Endothelial cell of umbilical vein (primary cell): ENCODE results near the gene SRRM2. TPM values are rescaled to one million over a fixed set of nuclear protein-coding genes. Genes with fewer than 3 reads are reported as not detected.

ENCODE experiments used
- BruUV-seq: library from RNA; stranded (reverse); fragments of 400-500 nt; replicated peaks from 2 replicates; lab custom pipeline; 2021; lab: Mats Ljungman, UMichigan
- CTCF ChIA-PET: fragments of 300-600, 350-600 bp; sonication (Branson Sonifier 250); formaldehyde crosslinking; loops from one replicate; lab custom pipeline; 2021; ENCODE audit warnings: antibody characterized with exemption, inconsistent platforms; lab: Charles Lee
- POLR2A ChIA-PET: fragments of 300-600, 350-600 bp; sonication (Branson Sonifier 250); formaldehyde crosslinking; loops from one replicate; lab custom pipeline; 2021; ENCODE audit warnings: antibody characterized with exemption, inconsistent platforms; lab: Charles Lee
- DNase-seq: peaks from one replicate; pipeline ENCODE4 v3.0.0-alpha.2; 2011; ENCODE audit warnings: low read depth, low spot score
- FAIRE-seq: peaks from 2 replicates; lab custom pipeline; 2011; peaks lifted over from hg19 to GRCh38; lab: Jason Lieb, UNC
- H2AFZ ChIP-seq: 2 replicates; pipeline ENCODE4 v1.6.0; 2012; ENCODE audit warnings: low read depth, low read length, control low read depth, inconsistent platforms
- H3K27ac ChIP-seq: 2 replicates; pipeline ENCODE4 v1.5.1; 2011; ENCODE audit warnings: low read depth, mild to moderate bottlenecking, control low read depth, low read length, moderate library complexity; ENCODE audit not compliant: insufficient read depth
- H3K27me3 ChIP-seq, 2 experiments: 2 replicates each; pipeline versions ENCODE4 v1.6.0 to v1.6.1; 2011; ENCODE audit warnings: low read length in 2 of 2, mixed read lengths in 1 of 2; ENCODE audit not compliant: control insufficient read depth in 2 of 2, insufficient read depth in 2 of 2
- H3K36me3 ChIP-seq, 2 experiments: 2 replicates in 1 of 2; 3 replicates in 1 of 2; pipeline ENCODE4 v1.5.1; 2011; ENCODE audit warnings: low read length in 2 of 2, mild to moderate bottlenecking in 1 of 2, moderate library complexity in 1 of 2; ENCODE audit not compliant: control insufficient read depth in 2 of 2, insufficient read depth in 2 of 2; ENCODE audit errors: extremely low read depth in 1 of 2
- H3K4me1 ChIP-seq: 3 replicates; pipeline ENCODE4 v1.5.1; 2011; ENCODE audit warnings: mild to moderate bottlenecking, low read length; ENCODE audit not compliant: control insufficient read depth, insufficient read depth; ENCODE audit errors: extremely low read depth
- H3K4me2 ChIP-seq: 2 replicates; pipeline ENCODE4 v1.6.1; 2011; ENCODE audit warnings: low read length, control low read depth, mixed read lengths; ENCODE audit not compliant: insufficient read depth
- H3K4me3 ChIP-seq, 3 experiments: fragments of 200-600 bp in 1 of 3; sonication (generic), shearing (Covaris generic) in 1 of 3; replicated peaks in 1 of 3; 2 replicates each; pipeline ENCODE4 v1.5.1; 2011 to 2016; ENCODE audit warnings: control low read depth in 3 of 3, low read length in 3 of 3, mild to moderate bottlenecking in 2 of 3, inconsistent platforms in 1 of 3, low read depth in 1 of 3, moderate library complexity in 1 of 3; ENCODE audit not compliant: insufficient read depth in 1 of 3
- H3K79me2 ChIP-seq: 2 replicates; pipeline ENCODE4 v1.6.0; 2012; ENCODE audit warnings: low read length, inconsistent platforms; ENCODE audit not compliant: control insufficient read depth, insufficient read depth
- H3K9ac ChIP-seq: replicated peaks from 2 replicates; pipeline ENCODE3; 2011; ENCODE audit warnings: low read length, control low read depth; ENCODE audit not compliant: insufficient read depth; ENCODE audit errors: extremely low read depth
- H3K9me1 ChIP-seq: replicated peaks from 3 replicates; pipeline ENCODE4 v1.6.0; 2011; ENCODE audit warnings: mild to moderate bottlenecking, low read length; ENCODE audit not compliant: control insufficient read depth, insufficient read depth; ENCODE audit errors: extremely low read depth
- H3K9me3 ChIP-seq: replicated peaks from 2 replicates; pipeline ENCODE4 v1.5.1; 2012; ENCODE audit warnings: low read length, inconsistent platforms; ENCODE audit not compliant: control insufficient read depth, insufficient read depth
- H4K20me1 ChIP-seq: replicated peaks from 2 replicates; pipeline ENCODE3; 2011; ENCODE audit warnings: mild to moderate bottlenecking, low read length; ENCODE audit not compliant: control insufficient read depth, insufficient read depth; ENCODE audit errors: extremely low read depth
- EZH2 ChIP-seq: IDR thresholded peaks from 2 replicates; pipeline ENCODE4 v1.6.1; 2012; ENCODE audit warnings: borderline replicate concordance, low read depth, mild to moderate bottlenecking, moderate library complexity, low read length, inconsistent platforms; ENCODE audit not compliant: severe bottlenecking
- FOS ChIP-seq: IDR thresholded peaks from 2 replicates; pipeline ENCODE4 v1.6.1; 2011; ENCODE audit warnings: mild to moderate bottlenecking, low read length, moderate library complexity, borderline replicate concordance; ENCODE audit not compliant: insufficient read depth
- GATA2 ChIP-seq: IDR thresholded peaks from 2 replicates; pipeline ENCODE4 v1.7.0; 2011; ENCODE audit warnings: low read depth, mild to moderate bottlenecking, moderate library complexity, mixed read lengths, low read length; ENCODE audit not compliant: insufficient read length, insufficient read depth
- JUN ChIP-seq: IDR thresholded peaks from 2 replicates; pipeline ENCODE4 v1.6.1; 2011; ENCODE audit warnings: borderline replicate concordance, low read depth; ENCODE audit not compliant: insufficient read length, insufficient read depth
- MYC ChIP-seq: IDR thresholded peaks from one replicate; pipeline ENCODE4 v1.6.1; 2011; ENCODE audit warnings: mild to moderate bottlenecking, low read depth, low read length
- POLR2A ChIP-seq: IDR thresholded peaks from 2 replicates; pipeline ENCODE4 v1.6.1; 2012; ENCODE audit warnings: low read depth, mild to moderate bottlenecking, control low read depth, low read length
- POLR2AphosphoS5 ChIP-seq: IDR thresholded peaks from 2 replicates; pipeline ENCODE4 v1.6.1; 2012; ENCODE audit warnings: low read depth, mild to moderate bottlenecking, control low read depth, low read length, moderate library complexity; ENCODE audit not compliant: insufficient read depth
- dilution Hi-C: fragments of 300-500 bp; cut with MboI; formaldehyde crosslinking; loops from one replicate; pipeline ENCODE4 v1.15.0; 2019; ENCODE audit warnings: low sequenced_read_pairs; ENCODE audit not compliant: extremely low pct_ligation_motif_present
- intact Hi-C: fragments of 100-400 bp; cut with micrococcal nuclease; formaldehyde crosslinking; loops from one replicate; pipeline ENCODE4 v1.10.0; 2022
- polyA plus RNA-seq, 4 experiments: library from polyadenylated mRNA; depleted of rRNA in 3 of 4; stranded (reverse) in 3 of 4; unstranded in 1 of 4; fragments of >200 nt; gene quantifications; 2 replicates each; pipeline versions ENCODE4 v1.2.1 to v1.2.3, GENCODE V29; 2011 to 2012; ENCODE audit warnings: missing spikeins in 1 of 4
- total RNA-seq: library from RNA; stranded (reverse); gene quantifications from 2 replicates; pipeline ENCODE4 v1.2.3, GENCODE V29; 2021
- TF ChIP-seq, protein P1 (sequence below): IDR thresholded peaks from 2 replicates; pipeline ENCODE4 v1.6.1; 2011; ENCODE audit not compliant: insufficient read depth, insufficient read length
- TF ChIP-seq, protein P2 (sequence below), 2 donors: IDR thresholded peaks; 1 replicate in 1 of 2; 2 replicates in 1 of 2; pipeline ENCODE4 v1.5.1; 2011; ENCODE audit warnings: low read length in 2 of 2, mild to moderate bottlenecking in 2 of 2, moderate library complexity in 2 of 2, control low read depth in 1 of 2, inconsistent platforms in 1 of 2, low read depth in 1 of 2; ENCODE audit not compliant: insufficient read depth in 1 of 2; ENCODE audit errors: extremely low read depth in 1 of 2

SRRM2 gene
- total and polyA plus RNA-seq, 2 donors (not counting 3 experiments of a cell fraction or from before 2014, with no cell fraction given), result 270 to 483 TPM

DNA sequence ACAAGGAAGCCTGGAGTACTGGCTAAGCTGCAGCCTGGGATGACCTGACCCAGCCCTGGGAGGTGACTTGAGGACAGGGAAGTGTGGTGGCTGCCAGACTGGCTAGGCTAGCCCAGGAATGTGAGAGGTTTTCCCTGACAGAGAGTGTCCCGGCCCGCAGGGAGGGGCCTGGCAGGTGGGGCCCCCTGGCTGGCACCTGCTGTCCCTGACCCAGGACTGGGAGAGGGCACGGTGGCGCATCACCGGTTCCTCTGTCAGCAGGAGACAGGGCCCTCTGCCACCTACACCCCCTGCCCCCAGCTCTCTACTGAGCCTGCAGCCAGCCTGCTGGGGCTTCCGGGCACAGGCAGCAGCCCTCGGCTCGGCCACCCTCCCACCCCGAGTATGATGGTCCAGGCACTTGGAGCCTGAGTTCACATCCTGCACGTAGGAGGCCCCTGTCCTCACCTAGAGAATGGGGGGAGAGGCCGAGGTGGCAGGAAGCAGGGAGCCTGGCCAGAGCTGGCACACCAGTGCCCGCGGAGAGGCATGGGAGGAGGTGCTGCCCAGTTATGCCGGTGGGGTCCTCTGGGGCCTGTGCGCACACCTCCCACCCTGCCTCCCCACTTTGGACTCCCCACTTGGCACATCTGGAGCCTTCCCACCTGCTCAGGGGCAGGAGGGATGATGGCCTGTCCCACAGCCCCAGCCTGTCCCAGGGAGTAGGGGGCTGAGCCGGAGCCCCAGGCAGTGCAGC lies 32.9 kb upstream of the SRRM2 start:
- intact Hi-C loops, result loop anchor here (2.0 kb wide), 1 partner anchor 149 kb away; no protein-coding TSS in a partner anchor
- CTCF ChIA-PET, result no interaction called here
- DNase-seq (no peak), FAIRE-seq (no peak)
- Histone ChIP-seq H3K27ac (no peak overlapping the region), H4K20me1 (no peaks in the 10 kb centered on the region), H2AFZ (no peak overlapping the region), H3K36me3 (no peaks in the 10 kb centered on the region), H3K4me3 (no peak overlapping the region), H3K9ac (no peak overlapping the region), H3K9me1 (no peaks in the 10 kb centered on the region), H3K79me2 (no peaks in the 10 kb centered on the region), H3K27me3 (peaks cover 0 to 4% of the 10 kb centered on the region in 2 experiments), H3K4me2 (no peak overlapping the region), H3K9me3 (no peaks in the 10 kb centered on the region), H3K4me1 (peaks cover 4% of the 10 kb centered on the region)
- dilution Hi-C loops, result no loop called here
- POLR2A ChIA-PET, result no interaction called here
- BruUV-seq, result no TSS peak
- TF ChIP-seq MYC (no peak), GATA2 (no peak), EZH2 (no peak), POLR2A (no peak), JUN (no peak), FOS (no peak), POLR2AphosphoS5 (no peak)
- TF ChIP-seq, protein P1, sequence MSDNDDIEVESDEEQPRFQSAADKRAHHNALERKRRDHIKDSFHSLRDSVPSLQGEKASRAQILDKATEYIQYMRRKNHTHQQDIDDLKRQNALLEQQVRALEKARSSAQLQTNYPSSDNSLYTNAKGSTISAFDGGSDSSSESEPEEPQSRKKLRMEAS, result no peak
- TF ChIP-seq, protein P2, sequence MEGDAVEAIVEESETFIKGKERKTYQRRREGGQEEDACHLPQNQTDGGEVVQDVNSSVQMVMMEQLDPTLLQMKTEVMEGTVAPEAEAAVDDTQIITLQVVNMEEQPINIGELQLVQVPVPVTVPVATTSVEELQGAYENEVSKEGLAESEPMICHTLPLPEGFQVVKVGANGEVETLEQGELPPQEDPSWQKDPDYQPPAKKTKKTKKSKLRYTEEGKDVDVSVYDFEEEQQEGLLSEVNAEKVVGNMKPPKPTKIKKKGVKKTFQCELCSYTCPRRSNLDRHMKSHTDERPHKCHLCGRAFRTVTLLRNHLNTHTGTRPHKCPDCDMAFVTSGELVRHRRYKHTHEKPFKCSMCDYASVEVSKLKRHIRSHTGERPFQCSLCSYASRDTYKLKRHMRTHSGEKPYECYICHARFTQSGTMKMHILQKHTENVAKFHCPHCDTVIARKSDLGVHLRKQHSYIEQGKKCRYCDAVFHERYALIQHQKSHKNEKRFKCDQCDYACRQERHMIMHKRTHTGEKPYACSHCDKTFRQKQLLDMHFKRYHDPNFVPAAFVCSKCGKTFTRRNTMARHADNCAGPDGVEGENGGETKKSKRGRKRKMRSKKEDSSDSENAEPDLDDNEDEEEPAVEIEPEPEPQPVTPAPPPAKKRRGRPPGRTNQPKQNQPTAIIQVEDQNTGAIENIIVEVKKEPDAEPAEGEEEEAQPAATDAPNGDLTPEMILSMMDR (IDR thresholded peaks at IDR 0.05; ENCODE audit: extremely low read depth in 1 of 2, insufficient read depth in 1 of 2, low read depth in 1 of 2, low read length in 2 of 2), result no peak
